GM12874 (cell line): ENCODE results near the gene NANOS2.

Experiments
- CTCF ChIP-seq: IDR thresholded peaks from 2 replicates; pipeline ENCODE4 v1.5.1; 2011; ENCODE audit warnings: low read depth, mild to moderate bottlenecking, control low read depth, low read length, moderate library complexity; ENCODE audit not compliant: insufficient read depth

Gene NANOS2

GRCh38 chr19:45887200-45887710 lies 27.3 kb downstream of the NANOS2 start:
- no peak for TF ChIP-seq CTCF

GRCh38 chr19:45886427-45887199 lies 28.0 kb downstream of the NANOS2 start:
- TF ChIP-seq CTCF = no peak

GRCh38 chr19:45885556-45886426 lies 28.8 kb downstream of the NANOS2 start, which contains the start of gene IRF2BP1:
TSS of gene IRF2BP1 (minus strand) at chr19:45886141. CDS start at chr19:45885774, 367 bp downstream.
- no peak for TF ChIP-seq CTCF

- no peak for TF ChIP-seq CTCF
These were observed 29.7 kb downstream of the NANOS2 start for GRCh38 chr19:45884682-45885555.

DNA sequence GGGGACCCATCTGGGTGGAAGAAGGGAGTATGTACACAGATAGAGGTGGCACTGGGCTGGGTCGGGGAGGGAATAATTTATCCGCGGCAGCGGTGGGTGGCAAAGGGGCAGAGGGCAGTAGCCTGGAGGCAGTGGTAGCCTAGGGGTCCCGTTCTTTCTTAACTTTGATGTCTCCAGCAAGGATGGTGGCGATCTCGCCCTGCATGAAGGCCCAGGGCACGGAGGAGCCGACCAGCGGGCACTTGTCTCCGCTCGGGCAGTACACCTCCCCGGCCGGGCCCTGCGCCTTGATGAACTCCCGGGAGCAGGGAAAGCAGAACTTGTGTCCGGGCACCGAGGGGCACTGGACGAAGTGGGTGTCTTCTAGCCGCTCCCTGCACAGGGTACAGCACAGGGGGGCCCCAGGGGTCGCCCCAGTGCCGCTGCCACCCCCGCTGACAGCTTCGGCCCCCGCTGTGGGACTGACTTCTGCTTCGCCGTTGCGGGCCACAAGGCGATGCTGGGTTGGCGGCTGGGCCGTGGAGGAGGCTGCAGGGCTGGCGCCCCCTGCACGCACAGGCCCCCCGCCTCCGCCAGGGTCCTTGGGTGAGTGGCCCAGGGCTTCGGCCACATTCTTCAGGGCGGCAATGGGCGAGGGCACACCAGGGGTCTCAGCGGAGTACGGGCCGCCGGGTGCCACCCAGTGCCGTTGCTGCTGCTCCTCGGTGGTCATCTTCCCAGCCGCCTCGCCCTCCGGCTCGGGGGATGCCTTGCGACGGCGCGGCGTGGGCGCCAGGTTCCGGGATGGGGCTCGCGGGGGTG lies 30.5 kb downstream of the NANOS2 start:
- TF ChIP-seq CTCF = no peak

DNA sequence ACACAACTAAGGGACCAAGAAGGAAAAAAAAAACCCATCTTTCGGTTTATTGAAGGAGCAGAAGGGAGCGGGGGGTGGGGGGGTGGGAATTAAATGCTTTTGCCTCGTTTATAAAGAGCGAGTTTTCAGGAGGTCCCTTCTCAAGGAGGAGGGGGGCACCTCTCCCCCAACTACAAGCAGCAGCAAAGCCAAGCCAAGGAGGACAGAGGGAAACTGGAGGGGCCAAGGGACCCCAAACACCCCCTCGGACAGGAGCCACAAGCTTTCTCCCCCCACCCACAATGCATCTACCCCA lies 31.0 kb downstream of the NANOS2 start:
- TF ChIP-seq CTCF = no peak
